Measurements from ENCODE around the gene GLI1.
"Not testable (repeated sequence)": the region's sequence is repeated elsewhere in the genome, so short reads cannot be mapped to it uniquely, and the experiment has no call there.

GLI1 gene

DNA sequence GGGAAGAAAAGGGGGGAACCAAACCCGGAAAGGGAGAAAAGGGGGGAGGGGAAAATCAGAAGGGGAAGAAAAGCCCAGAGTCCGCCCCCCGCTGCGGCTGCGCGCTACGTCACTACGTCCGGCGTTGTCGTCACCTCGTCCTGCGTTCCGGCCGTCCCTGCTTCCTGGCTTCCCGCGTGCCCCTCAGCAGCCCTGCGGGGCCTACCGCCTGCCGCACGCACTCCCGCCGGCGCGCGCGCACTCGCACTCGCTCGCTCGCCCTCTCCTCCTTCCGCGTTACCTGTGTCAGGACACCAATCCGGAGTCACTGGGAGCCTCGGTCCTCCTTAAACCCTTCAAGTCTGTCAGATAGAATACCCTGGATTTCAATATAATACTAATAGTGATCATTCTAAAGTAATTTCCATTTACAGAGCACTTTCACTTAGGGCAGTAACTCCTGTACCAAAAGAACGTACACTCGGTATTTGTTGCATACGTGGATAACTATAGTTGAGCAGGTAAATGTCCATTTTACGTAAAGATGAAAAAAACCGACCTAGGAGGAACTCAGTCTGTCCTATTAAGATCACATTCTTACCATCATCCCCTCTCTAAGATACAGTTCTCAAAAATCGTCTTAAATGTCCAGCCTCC lies 28.5 kb upstream of the GLI1 start, which contains the start of gene R3HDM2:
TSS of gene R3HDM2 (minus strand) at position 113 of the 636 bp plus-strand sequence. CDS start 120,615 bp downstream, outside the sequence.
- peaks cover 11% of the 10 kb centered on the region for H3K4me1 ChIP-seq (ENCODE audit: insufficient read depth, low read length)
- no peaks in the 10 kb centered on the region for H3K36me3 ChIP-seq (ENCODE audit: insufficient read depth, low read length)
- H3K9me3 ChIP-seq (ENCODE audit: low read length) = no peaks in the 10 kb centered on the region
- H3K4me3 ChIP-seq (ENCODE audit: low read length) = peak within 1 kb of the TSS; percentile 74
- peak within 1 kb of the TSS; percentile 44 for H2AFZ ChIP-seq (ENCODE audit: low read depth, low read length)
- no peaks in the 10 kb centered on the region for H3K27me3 ChIP-seq (ENCODE audit: insufficient read depth, low read length)

DNA sequence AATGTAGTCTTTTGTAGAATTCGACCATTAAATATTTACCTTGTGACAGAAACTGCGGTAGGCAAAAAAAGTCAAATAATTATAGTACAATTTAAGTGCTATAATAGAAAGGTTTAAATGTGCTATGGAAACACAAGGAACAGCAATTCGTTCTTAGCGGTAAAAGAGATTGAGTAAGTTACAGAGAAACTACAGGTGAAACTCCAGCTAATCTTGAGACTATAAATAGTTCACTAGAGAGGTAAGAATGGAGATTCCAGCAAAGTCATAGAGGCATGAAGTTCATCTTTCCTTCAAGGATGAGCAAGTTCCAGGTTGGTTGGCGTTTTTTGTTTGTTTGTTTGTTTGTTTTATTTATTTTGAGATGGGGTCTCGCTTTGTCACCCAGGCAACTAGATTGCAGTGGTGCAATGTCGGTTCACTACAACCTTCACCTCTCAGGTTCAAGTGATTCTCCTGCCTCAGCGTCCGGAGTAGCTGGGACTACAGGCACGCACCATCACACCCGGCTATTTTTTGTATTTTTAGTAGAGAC lies 27.9 kb upstream of the GLI1 start:
- H3K9me3 ChIP-seq (ENCODE audit: low read length) = no peaks in the 10 kb centered on the region
- no peaks in the 10 kb centered on the region for H3K36me3 ChIP-seq (ENCODE audit: insufficient read depth, low read length)
- peak overlapping the region; percentile 74 for H3K4me3 ChIP-seq (ENCODE audit: low read length)
- H2AFZ ChIP-seq (ENCODE audit: low read depth, low read length) = peak overlapping the region; percentile 44
- no peaks in the 10 kb centered on the region for H3K27me3 ChIP-seq (ENCODE audit: insufficient read depth, low read length)
- peaks cover 11% of the 10 kb centered on the region for H3K4me1 ChIP-seq (ENCODE audit: insufficient read depth, low read length)

DNA sequence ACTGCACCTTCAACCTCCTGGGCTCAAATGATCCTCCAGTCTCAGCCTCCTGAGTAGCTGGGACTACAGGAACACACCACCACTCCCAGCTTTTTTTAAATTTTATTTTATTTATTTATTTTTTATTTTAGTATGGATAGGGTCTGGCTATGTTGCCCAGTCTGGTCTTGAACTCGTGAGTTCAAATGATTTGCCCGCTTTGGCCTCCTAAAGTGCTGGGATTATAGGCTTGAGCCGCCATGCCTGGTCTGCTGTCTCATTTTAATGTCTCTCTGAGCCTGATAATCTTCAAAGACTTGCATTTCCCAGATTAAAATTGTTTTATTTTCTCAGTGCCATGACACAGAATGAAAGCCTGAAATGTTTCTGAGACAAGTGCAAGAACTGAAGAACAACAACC lies 26.2 kb upstream of the GLI1 start:
- no peaks in the 10 kb centered on the region for H3K27me3 ChIP-seq (ENCODE audit: insufficient read depth, low read length)
- H3K4me3 ChIP-seq (ENCODE audit: low read length) = no peak overlapping the region
- no peak overlapping the region for H2AFZ ChIP-seq (ENCODE audit: low read depth, low read length)
- H3K9me3 ChIP-seq (ENCODE audit: low read length) = no peaks in the 10 kb centered on the region
- peaks cover 11% of the 10 kb centered on the region for H3K4me1 ChIP-seq (ENCODE audit: insufficient read depth, low read length)
- H3K36me3 ChIP-seq (ENCODE audit: insufficient read depth, low read length) = no peaks in the 10 kb centered on the region

DNA sequence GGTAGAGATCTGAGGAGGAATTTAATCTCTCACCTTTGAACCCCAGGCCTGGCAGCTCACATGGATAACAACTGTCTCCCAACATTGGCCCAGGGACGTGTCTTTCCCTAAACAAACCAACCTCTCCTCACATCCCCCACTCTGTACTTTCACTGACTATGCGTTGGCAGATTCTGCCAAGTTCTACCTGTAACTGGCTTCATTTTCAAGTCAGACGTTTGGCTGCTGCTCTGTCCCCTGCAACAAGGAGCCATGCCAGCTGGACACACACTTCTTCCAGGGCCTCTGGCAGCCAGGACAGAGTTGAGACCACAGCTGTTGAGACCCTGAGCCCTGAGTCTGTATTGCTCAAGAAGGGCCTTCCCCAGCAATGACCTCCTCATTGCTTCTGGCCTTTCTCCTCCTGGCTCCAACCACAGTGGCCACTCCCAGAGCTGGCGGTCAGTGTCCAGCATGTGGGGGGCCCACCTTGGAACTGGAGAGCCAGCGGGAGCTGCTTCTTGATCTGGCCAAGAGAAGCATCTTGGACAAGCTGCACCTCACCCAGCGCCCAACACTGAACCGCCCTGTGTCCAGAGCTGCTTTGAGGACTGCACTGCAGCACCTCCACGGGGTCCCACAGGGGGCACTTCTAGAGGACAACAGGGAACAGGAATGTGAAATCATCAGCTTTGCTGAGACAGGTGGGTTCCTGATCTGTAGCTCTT lies 24.9 kb upstream of the GLI1 start, which contains the start of gene INHBC:
TSS of gene INHBC (plus strand) at position 268 of the 707 bp plus-strand sequence. CDS start at position 371, 103 bp downstream.
- Histone ChIP-seq H3K36me3 (ENCODE audit: insufficient read depth, low read length) (no peaks in the 10 kb centered on the region), H3K4me3 (ENCODE audit: low read length) (no peak within 1 kb of the TSS)

DNA sequence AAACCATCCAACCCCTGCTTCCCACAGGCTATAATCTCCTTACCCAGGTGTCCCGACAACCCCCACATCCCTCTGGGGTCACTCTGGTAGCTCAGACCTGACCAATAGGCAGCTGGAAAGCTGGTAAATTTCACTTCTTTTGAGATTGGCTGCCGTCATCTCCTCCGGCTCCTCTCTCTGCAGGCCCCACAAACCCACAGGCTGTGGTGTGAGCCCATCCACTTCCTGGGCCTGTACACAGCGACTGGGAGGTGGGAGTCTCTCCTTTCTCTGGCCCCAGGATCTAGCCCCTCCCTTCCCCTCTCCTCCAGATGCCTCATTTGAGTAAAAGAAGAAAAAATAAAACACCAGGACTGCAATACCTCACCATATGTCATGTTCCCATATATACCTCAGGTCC lies 24.3 kb upstream of the GLI1 start:
- no peaks in the 10 kb centered on the region for H3K27me3 ChIP-seq (ENCODE audit: insufficient read depth, low read length)
- H3K4me3 ChIP-seq (ENCODE audit: low read length) = no peak overlapping the region
- H3K4me1 ChIP-seq (ENCODE audit: insufficient read depth, low read length) = peaks cover 3% of the 10 kb centered on the region
- no peaks in the 10 kb centered on the region for H3K36me3 ChIP-seq (ENCODE audit: insufficient read depth, low read length)
- no peaks in the 10 kb centered on the region for H3K9me3 ChIP-seq (ENCODE audit: low read length)
- no peak overlapping the region for H2AFZ ChIP-seq (ENCODE audit: low read depth, low read length)

More for the DNA sequence above, 24.9 kb upstream of the GLI1 start, which contains the start of gene INHBC:
- no peaks in the 10 kb centered on the region for H3K27me3 ChIP-seq (ENCODE audit: insufficient read depth, low read length)
- H2AFZ ChIP-seq (ENCODE audit: low read depth, low read length) = no peak within 1 kb of the TSS
- H3K9me3 ChIP-seq (ENCODE audit: low read length) = no peaks in the 10 kb centered on the region
- peaks cover 5% of the 10 kb centered on the region for H3K4me1 ChIP-seq (ENCODE audit: insufficient read depth, low read length)

DNA sequence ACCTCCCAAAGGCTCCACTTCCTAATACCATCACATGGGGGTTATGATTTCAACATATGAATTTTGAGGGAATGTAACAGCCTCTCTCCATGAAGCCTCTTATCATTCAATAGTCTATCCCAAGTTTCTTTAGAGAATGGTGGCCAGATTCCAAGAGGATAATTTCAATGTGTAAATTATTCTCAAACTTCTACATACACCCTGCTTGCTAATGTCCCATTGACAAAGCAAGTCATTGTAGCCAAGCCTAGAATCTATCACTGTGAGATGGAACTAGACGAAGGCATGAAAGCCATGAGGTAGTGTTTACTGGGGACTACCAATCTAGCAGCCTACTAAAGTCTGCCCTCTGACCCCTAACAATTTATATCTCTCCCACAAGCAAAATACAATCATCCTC lies 21.2 kb upstream of the GLI1 start:
- Histone ChIP-seq H3K4me3 (ENCODE audit: low read length) (no peak overlapping the region), H3K4me1 (ENCODE audit: insufficient read depth, low read length) (no peaks in the 10 kb centered on the region), H3K27me3 (ENCODE audit: insufficient read depth, low read length) (no peaks in the 10 kb centered on the region), H3K9me3 (ENCODE audit: low read length) (no peaks in the 10 kb centered on the region), H3K36me3 (ENCODE audit: insufficient read depth, low read length) (no peaks in the 10 kb centered on the region), H2AFZ (ENCODE audit: low read depth, low read length) (no peak overlapping the region)

DNA sequence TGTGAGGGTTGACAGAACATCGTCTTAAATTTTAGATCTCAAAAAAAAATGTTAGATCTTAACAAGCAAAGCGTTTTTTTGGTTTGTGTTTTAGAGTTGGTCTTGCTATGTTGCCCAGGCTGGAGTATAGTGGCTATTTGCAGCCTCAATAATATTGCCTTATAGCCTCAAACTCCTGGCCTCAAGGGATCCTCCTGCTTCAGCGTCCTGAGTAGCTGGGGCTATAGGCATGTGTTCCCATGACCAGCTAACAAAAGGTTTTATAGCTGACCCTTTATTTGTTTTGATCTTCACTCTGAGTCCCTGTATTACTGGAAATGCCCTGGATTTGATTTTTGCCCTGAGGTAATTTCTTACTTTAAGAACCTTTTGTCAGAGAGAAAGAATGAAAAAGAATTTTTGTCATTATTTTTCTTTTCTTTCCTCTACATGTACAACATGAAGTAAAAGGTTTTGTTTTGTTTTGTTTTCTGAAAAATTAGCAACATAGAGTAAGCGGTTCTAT lies 19.8 kb upstream of the GLI1 start:
- no peaks in the 10 kb centered on the region for H3K36me3 ChIP-seq (ENCODE audit: insufficient read depth, low read length)
- no peak overlapping the region for H3K4me3 ChIP-seq (ENCODE audit: low read length)
- no peaks in the 10 kb centered on the region for H3K4me1 ChIP-seq (ENCODE audit: insufficient read depth, low read length)
- no peaks in the 10 kb centered on the region for H3K27me3 ChIP-seq (ENCODE audit: insufficient read depth, low read length)
- no peaks in the 10 kb centered on the region for H3K9me3 ChIP-seq (ENCODE audit: low read length)
- H2AFZ ChIP-seq (ENCODE audit: low read depth, low read length) = no peak overlapping the region

DNA sequence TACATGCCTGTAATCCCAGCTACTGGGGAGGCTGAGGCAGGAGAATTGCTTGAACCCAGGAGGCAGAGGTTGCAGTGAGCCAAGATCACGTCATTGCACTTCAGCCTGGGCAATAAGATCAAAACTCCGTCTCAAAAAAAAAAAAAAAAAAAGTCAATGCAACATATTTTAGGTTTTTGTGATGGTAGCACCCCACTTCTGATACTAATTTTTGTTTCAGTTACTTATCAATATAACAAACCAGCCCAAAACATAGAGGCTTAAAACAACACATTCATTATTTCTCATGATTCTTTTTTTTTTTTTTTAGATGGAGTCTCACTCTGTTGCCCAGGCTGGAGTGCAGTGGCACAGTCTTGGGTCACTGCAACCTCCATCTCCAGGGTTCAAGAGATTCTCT lies 18.2 kb upstream of the GLI1 start:
- H3K4me1 ChIP-seq (ENCODE audit: insufficient read depth, low read length); H3K27me3 ChIP-seq (ENCODE audit: insufficient read depth, low read length); H3K9me3 ChIP-seq (ENCODE audit: low read length); H3K4me3 ChIP-seq (ENCODE audit: low read length); H2AFZ ChIP-seq (ENCODE audit: low read depth, low read length); H3K36me3 ChIP-seq (ENCODE audit: insufficient read depth, low read length): not testable (repeated sequence)

DNA sequence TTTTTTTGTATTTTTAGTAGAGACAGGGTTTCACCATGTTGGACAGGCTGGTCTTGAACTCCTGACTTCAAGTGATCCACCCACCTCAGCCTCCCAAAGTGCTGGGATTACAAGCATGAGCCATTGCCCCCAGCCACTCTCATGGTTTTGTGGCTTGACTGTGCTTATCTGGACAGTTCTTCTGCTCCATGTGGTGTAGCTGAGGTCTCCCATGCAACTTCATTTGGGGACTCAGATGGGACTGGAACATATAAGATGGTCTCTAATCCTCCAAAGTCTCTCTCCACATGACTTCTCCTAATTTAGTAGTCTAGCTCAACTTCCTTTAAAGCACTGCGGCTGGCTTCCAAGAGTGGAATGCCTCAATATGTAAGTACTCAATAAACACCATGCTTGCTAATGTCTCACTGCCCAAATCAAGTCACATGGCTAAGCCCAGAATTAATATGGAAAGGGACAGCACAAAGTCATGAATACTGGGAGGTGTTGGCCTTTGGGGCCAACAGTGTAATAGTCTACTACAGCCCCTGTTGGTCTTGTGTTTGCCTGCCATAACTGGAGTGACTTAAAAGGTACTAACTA lies 17.6 kb upstream of the GLI1 start:
- no peaks in the 10 kb centered on the region for H3K27me3 ChIP-seq (ENCODE audit: insufficient read depth, low read length)

DNA sequence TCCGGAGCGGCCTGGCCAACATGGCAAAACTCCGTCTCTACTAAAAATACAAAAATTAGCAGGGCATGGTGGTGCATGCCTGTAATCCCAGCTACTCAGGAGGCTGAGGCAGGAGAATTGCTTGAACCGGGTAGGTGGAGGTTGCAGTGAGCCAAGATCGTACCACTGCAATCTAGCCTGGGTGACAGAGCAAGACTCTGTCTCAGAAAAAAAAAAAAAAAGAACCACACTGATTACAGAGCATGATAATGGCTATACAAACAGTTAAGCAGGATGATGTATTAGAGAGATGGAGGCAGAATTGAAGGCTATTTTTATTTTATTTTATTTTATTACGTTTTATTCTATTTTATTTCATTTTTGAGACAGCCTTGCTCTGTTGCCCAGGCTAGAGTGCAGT lies 15.2 kb upstream of the GLI1 start:
- H3K27me3 ChIP-seq (ENCODE audit: insufficient read depth, low read length); H3K9me3 ChIP-seq (ENCODE audit: low read length); H3K4me1 ChIP-seq (ENCODE audit: insufficient read depth, low read length); H3K36me3 ChIP-seq (ENCODE audit: insufficient read depth, low read length); H2AFZ ChIP-seq (ENCODE audit: low read depth, low read length); H3K4me3 ChIP-seq (ENCODE audit: low read length): not testable (repeated sequence)

More for the DNA sequence above, 17.6 kb upstream of the GLI1 start:
- H3K4me3 ChIP-seq (ENCODE audit: low read length) = no peak overlapping the region
- no peaks in the 10 kb centered on the region for H3K4me1 ChIP-seq (ENCODE audit: insufficient read depth, low read length)
- H2AFZ ChIP-seq (ENCODE audit: low read depth, low read length) = no peak overlapping the region
- no peaks in the 10 kb centered on the region for H3K9me3 ChIP-seq (ENCODE audit: low read length)
- H3K36me3 ChIP-seq (ENCODE audit: insufficient read depth, low read length) = no peaks in the 10 kb centered on the region

DNA sequence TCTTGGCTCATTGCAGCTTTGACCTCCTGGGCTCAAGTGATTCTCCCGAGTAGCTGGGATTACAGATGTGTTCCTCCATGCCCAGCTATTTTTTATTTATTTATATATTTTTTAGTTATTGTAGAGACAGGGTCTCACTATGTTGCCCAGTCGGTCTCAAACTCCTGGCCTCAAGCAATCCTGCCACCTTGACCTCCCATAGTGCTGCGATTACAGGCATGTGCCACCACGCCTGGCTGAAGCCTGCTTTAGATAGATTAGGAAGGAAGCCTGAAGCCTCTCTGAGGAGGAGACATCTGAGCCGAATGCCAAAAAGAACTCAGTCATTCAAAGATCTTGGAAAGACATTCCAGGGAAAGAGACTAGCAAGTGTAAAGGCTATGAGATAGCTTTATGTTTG lies 14.8 kb upstream of the GLI1 start:
- H3K27me3 ChIP-seq (ENCODE audit: insufficient read depth, low read length) = no peaks in the 10 kb centered on the region
- no peaks in the 10 kb centered on the region for H3K9me3 ChIP-seq (ENCODE audit: low read length)
- no peak overlapping the region for H2AFZ ChIP-seq (ENCODE audit: low read depth, low read length)
- H3K4me3 ChIP-seq (ENCODE audit: low read length) = no peak overlapping the region
- no peaks in the 10 kb centered on the region for H3K4me1 ChIP-seq (ENCODE audit: insufficient read depth, low read length)
- H3K36me3 ChIP-seq (ENCODE audit: insufficient read depth, low read length) = no peaks in the 10 kb centered on the region

DNA sequence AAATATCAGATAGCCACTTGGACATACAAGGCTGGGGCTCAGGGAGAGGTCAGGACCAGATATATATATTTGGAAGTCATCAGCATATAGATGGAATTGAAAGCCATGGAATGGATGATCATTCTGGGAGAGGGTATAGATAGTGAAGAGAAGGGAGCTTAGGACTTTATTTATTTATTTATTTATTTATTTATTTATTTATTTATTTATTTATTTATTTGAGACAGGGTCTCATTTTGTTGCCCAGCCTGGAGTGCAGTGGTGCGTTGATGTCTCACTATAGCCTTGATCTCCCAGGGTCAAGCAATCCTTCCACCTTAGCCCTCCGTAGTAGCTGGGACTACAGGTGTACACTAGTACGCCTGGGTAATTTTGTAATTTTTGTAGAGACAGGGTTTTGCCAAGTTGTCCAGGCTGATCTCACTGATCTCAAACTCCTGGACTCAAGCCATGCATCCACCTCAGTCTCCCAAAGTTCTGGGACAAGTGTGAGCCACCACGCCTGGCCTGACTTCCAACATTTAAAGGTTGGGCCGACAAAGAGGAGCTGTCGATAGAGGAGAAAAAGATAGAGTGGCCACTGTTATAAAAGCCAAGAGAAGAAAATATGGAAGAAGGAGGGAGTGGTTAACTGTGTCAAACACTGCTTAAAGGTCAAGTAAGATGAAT lies 13.2 kb upstream of the GLI1 start:
- no peaks in the 10 kb centered on the region for H3K4me1 ChIP-seq (ENCODE audit: insufficient read depth, low read length)
- H3K36me3 ChIP-seq (ENCODE audit: insufficient read depth, low read length) = no peaks in the 10 kb centered on the region
- peaks cover 2% of the 10 kb centered on the region for H3K27me3 ChIP-seq (ENCODE audit: insufficient read depth, low read length)
- no peaks in the 10 kb centered on the region for H3K9me3 ChIP-seq (ENCODE audit: low read length)
- no peak overlapping the region for H3K4me3 ChIP-seq (ENCODE audit: low read length)
- no peak overlapping the region for H2AFZ ChIP-seq (ENCODE audit: low read depth, low read length)

DNA sequence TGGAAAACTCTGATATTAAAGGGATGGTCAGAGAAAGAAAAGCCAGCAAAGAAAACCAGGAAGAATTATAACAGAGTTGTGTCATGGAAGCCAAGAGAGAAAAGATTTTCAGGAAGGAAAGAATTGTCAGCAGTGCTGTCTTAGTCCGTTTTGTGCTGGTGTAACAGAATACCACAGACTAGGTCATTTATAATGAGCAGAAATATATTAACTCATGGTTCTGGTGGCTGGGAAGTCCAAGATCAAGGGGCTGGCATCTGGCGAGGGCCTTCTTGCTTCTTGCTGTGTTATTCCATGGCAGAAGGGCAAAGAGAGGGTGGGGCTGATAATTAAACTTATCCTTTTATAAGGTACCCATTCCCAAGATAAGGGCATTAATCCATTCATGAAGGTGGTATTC lies 10.9 kb upstream of the GLI1 start:
- Histone ChIP-seq H3K9me3 (ENCODE audit: low read length) (no peaks in the 10 kb centered on the region), H3K4me1 (ENCODE audit: insufficient read depth, low read length) (peaks cover 7% of the 10 kb centered on the region)

More for the DNA sequence above, 10.9 kb upstream of the GLI1 start:
- H3K4me3 ChIP-seq (ENCODE audit: low read length) = no peak overlapping the region
- H3K27me3 ChIP-seq (ENCODE audit: insufficient read depth, low read length) = peaks cover 2% of the 10 kb centered on the region
- H3K36me3 ChIP-seq (ENCODE audit: insufficient read depth, low read length) = no peaks in the 10 kb centered on the region
- H2AFZ ChIP-seq (ENCODE audit: low read depth, low read length) = no peak overlapping the region
